ENCODE data around the gene ADAP1. TPM values are rescaled to one million over a fixed set of nuclear protein-coding genes. Genes with fewer than 3 reads are reported as not detected.
"Not testable (repeated sequence)": the region's sequence is repeated elsewhere in the genome, so short reads cannot be mapped to it uniquely, and the experiment has no call there.

Gene ADAP1
- total RNA-seq, 1 experiment from 2014 or later: 3.1 TPM

DNA sequence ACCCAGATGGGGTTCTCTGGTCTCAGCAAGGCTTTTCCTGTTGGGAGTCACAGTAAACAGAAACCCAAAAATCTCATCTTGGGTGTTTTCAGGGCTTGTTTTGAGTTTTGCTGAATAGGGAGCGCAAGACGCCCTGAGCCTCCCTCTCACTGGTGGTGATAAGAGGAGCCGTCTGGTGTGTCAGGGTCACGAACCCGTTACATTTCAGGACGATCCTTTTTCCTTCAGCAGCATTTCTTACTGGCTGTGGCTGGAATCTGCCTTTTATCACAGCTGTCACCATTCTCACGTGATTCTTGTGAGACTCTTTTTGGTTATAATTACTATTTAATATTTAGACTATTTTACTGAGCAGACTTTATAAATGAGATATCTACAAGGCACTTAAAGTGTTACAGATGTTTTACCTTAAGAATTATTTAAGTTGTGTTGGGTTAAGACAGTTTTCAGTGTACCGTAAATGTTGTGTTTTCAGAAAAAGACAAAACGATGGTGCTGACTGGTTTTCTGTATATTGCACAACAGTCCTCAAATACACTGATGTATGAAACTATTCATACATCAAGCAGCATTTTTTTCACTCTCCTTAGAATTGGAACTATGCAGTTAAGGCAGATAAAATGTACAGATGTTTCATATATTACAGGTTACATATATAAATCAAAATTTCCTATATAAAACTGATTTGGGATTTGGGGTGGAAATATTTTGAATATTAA lies 80.3 kb downstream of the ADAP1 start:
- intact Hi-C loops (cut with micrococcal nuclease; ENCODE audit: unreplicated experiment): loop anchor here (5.0 kb wide), 1 partner anchor 87 kb away; no protein-coding TSS in a partner anchor
- ChIA-PET CTCF (interaction anchor here (0.5 to 1.2 kb wide), 4 partner anchors 27 to 178 kb away, joined by 3 to 10 read pairs (median 4); no protein-coding TSS in a partner anchor), POLR2A (no interaction called here)
- Histone ChIP-seq H3K27me3 (ENCODE audit: control insufficient read depth, insufficient read depth, low read length) (no peaks in the 10 kb centered on the region), H3K27ac (ENCODE audit: low read length) (peak overlapping the region; percentile 81), H3K9me3 (ENCODE audit: control insufficient read depth, insufficient read depth, low read depth, low read length) (no peaks in the 10 kb centered on the region), H3K4me3 (ENCODE audit: low read depth in 2 of 2, low read length in 2 of 2) (no peak overlapping the region), H3K4me1 (ENCODE audit: control insufficient read depth, insufficient read depth, low read length) (peaks cover 22% of the 10 kb centered on the region), H3K36me3 (ENCODE audit: control insufficient read depth, insufficient read depth, low read length) (peaks cover 5% of the 10 kb centered on the region)
- DNase-seq (ENCODE audit: low read depth, low spot score): no peak
- in situ Hi-C loops (cut with HindIII; ENCODE audit: low pct_unique_long_range_greater_than_20kb, low sequenced_read_pairs): no loop called here
- no TSS peak for BruUV-seq (replicated peaks)
- no peak for TF ChIP-seq TCF7L2 (IDR thresholded peaks at IDR 0.05; ENCODE audit: low read depth, low read length)
- TF ChIP-seq, protein P1, sequence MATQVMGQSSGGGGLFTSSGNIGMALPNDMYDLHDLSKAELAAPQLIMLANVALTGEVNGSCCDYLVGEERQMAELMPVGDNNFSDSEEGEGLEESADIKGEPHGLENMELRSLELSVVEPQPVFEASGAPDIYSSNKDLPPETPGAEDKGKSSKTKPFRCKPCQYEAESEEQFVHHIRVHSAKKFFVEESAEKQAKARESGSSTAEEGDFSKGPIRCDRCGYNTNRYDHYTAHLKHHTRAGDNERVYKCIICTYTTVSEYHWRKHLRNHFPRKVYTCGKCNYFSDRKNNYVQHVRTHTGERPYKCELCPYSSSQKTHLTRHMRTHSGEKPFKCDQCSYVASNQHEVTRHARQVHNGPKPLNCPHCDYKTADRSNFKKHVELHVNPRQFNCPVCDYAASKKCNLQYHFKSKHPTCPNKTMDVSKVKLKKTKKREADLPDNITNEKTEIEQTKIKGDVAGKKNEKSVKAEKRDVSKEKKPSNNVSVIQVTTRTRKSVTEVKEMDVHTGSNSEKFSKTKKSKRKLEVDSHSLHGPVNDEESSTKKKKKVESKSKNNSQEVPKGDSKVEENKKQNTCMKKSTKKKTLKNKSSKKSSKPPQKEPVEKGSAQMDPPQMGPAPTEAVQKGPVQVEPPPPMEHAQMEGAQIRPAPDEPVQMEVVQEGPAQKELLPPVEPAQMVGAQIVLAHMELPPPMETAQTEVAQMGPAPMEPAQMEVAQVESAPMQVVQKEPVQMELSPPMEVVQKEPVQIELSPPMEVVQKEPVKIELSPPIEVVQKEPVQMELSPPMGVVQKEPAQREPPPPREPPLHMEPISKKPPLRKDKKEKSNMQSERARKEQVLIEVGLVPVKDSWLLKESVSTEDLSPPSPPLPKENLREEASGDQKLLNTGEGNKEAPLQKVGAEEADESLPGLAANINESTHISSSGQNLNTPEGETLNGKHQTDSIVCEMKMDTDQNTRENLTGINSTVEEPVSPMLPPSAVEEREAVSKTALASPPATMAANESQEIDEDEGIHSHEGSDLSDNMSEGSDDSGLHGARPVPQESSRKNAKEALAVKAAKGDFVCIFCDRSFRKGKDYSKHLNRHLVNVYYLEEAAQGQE (IDR thresholded peaks at IDR 0.05; ENCODE audit: insufficient read depth in 1 of 2, low read depth in 2 of 2, low read length in 1 of 2): no peak
- no peak for TF ChIP-seq SIN3A (IDR thresholded peaks at IDR 0.05; ENCODE audit: borderline replicate concordance, insufficient read depth, low read depth, low read length)
- TF ChIP-seq, protein P2, sequence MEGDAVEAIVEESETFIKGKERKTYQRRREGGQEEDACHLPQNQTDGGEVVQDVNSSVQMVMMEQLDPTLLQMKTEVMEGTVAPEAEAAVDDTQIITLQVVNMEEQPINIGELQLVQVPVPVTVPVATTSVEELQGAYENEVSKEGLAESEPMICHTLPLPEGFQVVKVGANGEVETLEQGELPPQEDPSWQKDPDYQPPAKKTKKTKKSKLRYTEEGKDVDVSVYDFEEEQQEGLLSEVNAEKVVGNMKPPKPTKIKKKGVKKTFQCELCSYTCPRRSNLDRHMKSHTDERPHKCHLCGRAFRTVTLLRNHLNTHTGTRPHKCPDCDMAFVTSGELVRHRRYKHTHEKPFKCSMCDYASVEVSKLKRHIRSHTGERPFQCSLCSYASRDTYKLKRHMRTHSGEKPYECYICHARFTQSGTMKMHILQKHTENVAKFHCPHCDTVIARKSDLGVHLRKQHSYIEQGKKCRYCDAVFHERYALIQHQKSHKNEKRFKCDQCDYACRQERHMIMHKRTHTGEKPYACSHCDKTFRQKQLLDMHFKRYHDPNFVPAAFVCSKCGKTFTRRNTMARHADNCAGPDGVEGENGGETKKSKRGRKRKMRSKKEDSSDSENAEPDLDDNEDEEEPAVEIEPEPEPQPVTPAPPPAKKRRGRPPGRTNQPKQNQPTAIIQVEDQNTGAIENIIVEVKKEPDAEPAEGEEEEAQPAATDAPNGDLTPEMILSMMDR (IDR thresholded peaks at IDR 0.05): no peak
- TF ChIP-seq POLR2AphosphoS5 (IDR thresholded peaks at IDR 0.05; ENCODE audit: low read depth, low read length): no peak
- no peak for ATAC-seq

DNA sequence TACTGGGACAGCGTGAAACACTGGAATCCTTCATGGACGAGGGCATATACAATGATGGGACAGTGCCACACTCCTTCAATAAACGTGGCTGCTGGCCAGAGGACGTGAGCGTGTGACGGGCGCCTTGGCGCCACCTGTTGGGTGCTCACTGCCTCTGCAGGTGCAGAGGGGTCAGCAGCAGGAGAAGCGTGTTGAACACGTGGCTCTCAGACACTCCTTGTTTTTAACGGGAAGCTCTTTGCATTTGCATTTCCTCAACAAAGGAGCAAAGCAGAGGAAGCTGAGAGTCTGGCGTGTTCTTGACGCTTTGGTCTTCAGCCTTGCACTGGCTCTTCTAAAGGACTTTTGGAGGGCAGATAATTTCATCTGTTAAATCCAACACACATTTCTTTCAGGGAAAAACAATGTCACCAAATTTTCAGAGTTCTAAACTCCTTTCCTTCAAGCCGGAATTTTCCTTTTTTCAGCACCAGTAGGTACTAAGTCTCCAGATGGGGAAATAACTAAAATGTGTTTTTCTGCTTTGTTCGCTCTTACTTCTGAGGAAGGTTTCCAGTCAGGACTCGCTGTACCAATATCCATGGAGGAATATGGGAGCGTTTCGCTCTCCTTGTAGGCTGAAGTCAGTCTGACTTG lies 81.0 kb downstream of the ADAP1 start:
- POLR2A ChIA-PET: no interaction called here
- TF ChIP-seq SIN3A (IDR thresholded peaks at IDR 0.05; ENCODE audit: borderline replicate concordance, insufficient read depth, low read depth, low read length) (0 out of 2 replicates have a peak, but pooled peaks have one; percentile 39), POLR2AphosphoS5 (IDR thresholded peaks at IDR 0.05; ENCODE audit: low read depth, low read length) (0 out of 2 replicates have a peak, but pooled peaks have one; percentile 28), TCF7L2 (IDR thresholded peaks at IDR 0.05; ENCODE audit: low read depth, low read length) (no peak)
- TF ChIP-seq, protein P2 (IDR thresholded peaks at IDR 0.05): peak; percentile 99
- TF ChIP-seq, protein P1 (IDR thresholded peaks at IDR 0.05; ENCODE audit: insufficient read depth in 1 of 2, low read depth in 2 of 2, low read length in 1 of 2): no peak
- BruUV-seq (replicated peaks): TSS peak; percentile 66

DNA sequence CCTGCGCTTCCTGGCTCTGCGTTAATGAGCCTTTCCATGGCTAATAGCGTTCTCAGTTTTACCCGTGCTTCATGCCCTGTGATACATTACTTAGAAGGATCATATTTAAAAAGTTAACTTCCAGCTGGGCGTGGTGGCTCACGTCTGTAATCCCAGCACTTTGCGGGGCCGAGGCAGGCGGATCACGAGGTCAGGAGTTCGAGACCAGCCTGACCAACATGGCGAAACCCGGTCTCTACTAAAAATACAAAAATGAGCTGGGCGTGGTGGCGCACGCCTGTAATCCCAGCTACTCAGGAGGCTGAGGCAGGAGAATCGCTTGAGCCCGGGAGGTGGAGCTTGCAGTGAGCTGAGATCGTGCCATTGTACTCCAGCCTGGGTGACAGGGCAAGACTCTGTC lies 81.8 kb downstream of the ADAP1 start:
- DNase-seq (ENCODE audit: low read depth, low spot score); ATAC-seq; H3K27ac ChIP-seq (ENCODE audit: low read length); H3K4me3 ChIP-seq (ENCODE audit: low read depth in 2 of 2, low read length in 2 of 2); POLR2A ChIA-PET; H3K27me3 ChIP-seq (ENCODE audit: control insufficient read depth, insufficient read depth, low read length); BruUV-seq (replicated peaks); in situ Hi-C loops (cut with HindIII; ENCODE audit: low pct_unique_long_range_greater_than_20kb, low sequenced_read_pairs); H3K36me3 ChIP-seq (ENCODE audit: control insufficient read depth, insufficient read depth, low read length); H3K9me3 ChIP-seq (ENCODE audit: control insufficient read depth, insufficient read depth, low read depth, low read length): not testable (repeated sequence)
- peaks cover 12% of the 10 kb centered on the region for H3K4me1 ChIP-seq (ENCODE audit: control insufficient read depth, insufficient read depth, low read length)
- CTCF ChIA-PET: interaction anchor here (1.2 kb wide), 1 partner anchor 36 kb away, joined by 5 read pairs; no protein-coding TSS in a partner anchor
- intact Hi-C loops (cut with micrococcal nuclease; ENCODE audit: unreplicated experiment): loop anchor here (5.0 kb wide), 1 partner anchor 85 kb away; no protein-coding TSS in a partner anchor

More for the DNA sequence above, 81.0 kb downstream of the ADAP1 start:
- intact Hi-C loops (cut with micrococcal nuclease; ENCODE audit: unreplicated experiment) (loop anchor here (5.0 kb wide), 1 partner anchor 86 kb away; no protein-coding TSS in a partner anchor), in situ Hi-C loops (cut with HindIII; ENCODE audit: low pct_unique_long_range_greater_than_20kb, low sequenced_read_pairs) (no loop called here)
- Histone ChIP-seq H3K36me3 (ENCODE audit: control insufficient read depth, insufficient read depth, low read length) (peaks cover 5% of the 10 kb centered on the region), H3K4me1 (ENCODE audit: control insufficient read depth, insufficient read depth, low read length) (peaks cover 16% of the 10 kb centered on the region), H3K27ac (ENCODE audit: low read length) (peak overlapping the region; percentile 81), H3K27me3 (ENCODE audit: control insufficient read depth, insufficient read depth, low read length) (no peaks in the 10 kb centered on the region), H3K4me3 (ENCODE audit: low read depth in 2 of 2, low read length in 2 of 2) (no peak overlapping the region), H3K9me3 (ENCODE audit: control insufficient read depth, insufficient read depth, low read depth, low read length) (no peaks in the 10 kb centered on the region)
- DNase-seq (ENCODE audit: low read depth, low spot score): peak; percentile 84
- ATAC-seq: peak; percentile 47; the same call in 1 of the 2 replicates
- CTCF ChIA-PET: interaction anchor here (0.5 to 1.2 kb wide), 4 partner anchors 27 to 178 kb away, joined by 3 to 10 read pairs (median 4); no protein-coding TSS in a partner anchor
